Heart left ventricle (tissue), 16 donors: Measurements from ENCODE around the gene SF3B4. TPM values are rescaled to one million over a fixed set of nuclear protein-coding genes. Genes with fewer than 3 reads are reported as not detected.

Experiments
- ATAC-seq, 4 donors: fragments of 200-7000 bp; cut with Tn5 transposase; one replicate each; pipeline ENCODE4 v1.9.1; 2020 to 2022; ENCODE audit warnings: moderate library complexity in 4 of 4, mild to moderate bottlenecking in 3 of 4, moderate number of reproducible peaks in 1 of 4
- DNase-seq, 5 donors: peaks; one replicate each; pipeline ENCODE4 v3.0.0-alpha.2; 2020
- H3K27ac ChIP-seq, 12 donors: fragments of 200-600 bp; sonication (generic) in 4 of 12; one replicate each; pipeline versions ENCODE4 v1.5.0 to v1.8.0; 2016 to 2022; ENCODE audit warnings: mild to moderate bottlenecking in 2 of 12
- H3K27me3 ChIP-seq, 9 donors: fragments of 200-600 bp; sonication (generic) in 2 of 9; one replicate each; pipeline versions ENCODE4 v1.5.1 to v1.8.0; 2016 to 2022; ENCODE audit warnings: mild to moderate bottlenecking in 3 of 9
- H3K36me3 ChIP-seq, 9 donors: fragments of 200-600 bp; sonication (generic) in 2 of 9; one replicate each; pipeline versions ENCODE4 v1.5.0 to v1.8.0; 2018 to 2022; ENCODE audit warnings: mild to moderate bottlenecking in 2 of 9
- H3K4me1 ChIP-seq, 12 donors: fragments of 200-600 bp; sonication (generic) in 4 of 12; one replicate each; pipeline versions ENCODE4 v1.5.0 to v1.8.0; 2016 to 2022; ENCODE audit warnings: mild to moderate bottlenecking in 3 of 12
- H3K4me3 ChIP-seq, 12 donors: fragments of 200-600 bp; sonication (generic) in 4 of 12; one replicate each; pipeline versions ENCODE4 v1.5.0 to v1.8.0; 2017 to 2022; ENCODE audit warnings: mild to moderate bottlenecking in 9 of 12, moderate library complexity in 4 of 12
- H3K9me3 ChIP-seq, 12 donors: fragments of 200-600 bp; sonication (generic) in 4 of 12; one replicate each; pipeline versions ENCODE4 v1.5.0 to v1.8.0; 2016 to 2022; ENCODE audit warnings: mild to moderate bottlenecking in 1 of 12
- CTCF ChIP-seq, 12 donors: fragments of 200-600 bp; sonication (generic) in 4 of 12; IDR thresholded peaks; one replicate each; pipeline versions ENCODE4 v1.5.0 to v1.8.0; 2018 to 2022; ENCODE audit warnings: antibody characterized with exemption in 12 of 12, mild to moderate bottlenecking in 5 of 12
- POLR2A ChIP-seq, 2 donors: fragments of 450-650 bp; IDR thresholded peaks; one replicate each; pipeline ENCODE4 v1.6.1; 2017; ENCODE audit warnings: antibody characterized with exemption in 2 of 2, mild to moderate bottlenecking in 2 of 2, moderate library complexity in 2 of 2
- WGBS, 4 donors: extraction: QIAGEN DNeasy Blood & Tissue Kit in 2 of 4; methylation state at CpG; one replicate each; pipeline versions ENCODE4 v1.1.5 to v1.1.7; 2013 to 2018; 5-methylcytosine and 5-hydroxymethylcytosine counted together
- intact Hi-C, 10 donors: fragments of 100-400 bp; cut with DNase I; formaldehyde crosslinking; loops; one replicate each; pipeline versions ENCODE4 v1.11.1 to v1.14.2; 2022
- polyA plus RNA-seq, 2 donors: library from polyadenylated mRNA; stranded (reverse); fragments of 200-250 nt; gene quantifications; one replicate each; pipeline ENCODE4 v1.2.3, GENCODE V29; 2013
- total RNA-seq, 9 donors: library from RNA; depleted of rRNA in 2 of 9; stranded (reverse); fragments of >200 nt in 2 of 9; fragmentation: NEBNext Ultra II Directional in 3 of 9; extraction: Animal tissue kit (Norgen Biotek cat#: 25700) in 3 of 9; gene quantifications; one replicate each; pipeline versions ENCODE4 v1.1.0 to v1.2.4, GENCODE V29; 2016 to 2023
- donor health status: ischemic (EF 13 %, LVEDD 7.1; RV severe dilation, severe dysfunction).
- donor health status: healthy with polysubstance abuse.
- donor health status: DM: no; HTN: yes; CAD: no.
- donor health status: DM: no; HTN: no; CAD: no.
- donor health status: ischemic (EF 25% LVEDD 6.9; RV normal size, moderate dysfunction).
- donor health status: ischemic (EF 25% LVEDD 5.7; RV mildly dilated, moderate dysfunction).
- donor health status: healthy.
- donor health status: DM: yes; HTN: yes; CAD: no.
- donor health status: ischemic (EF 35%, LVEDD 5.7; RV mildly dilated, moderate dysfunction).
- donor health status: nonischemic (EF 11% LVEDD 7.7; RV severe dilation, severe dysfunction).
- donor health status: DM: yes; HTN: yes; CAD: no.
- donor health status: PGD.
- donor health status: ischemic (EF 29% LVEDD 5.4; RV normal size, mild dysfunction).
- donor health status: nonischemic (EF 23%, LVEDD 6.1; RV moderate dilation, normal function).

Gene SF3B4
- total and polyA plus RNA-seq, 11 donors = 10.2 to 32.7 (median 23.1) TPM

- Histone ChIP-seq H3K4me1 (peaks cover 0 to 18% (median 0%) of the 10 kb centered on the region in 12 donors), H3K9me3 (no peaks in the 10 kb centered on the region), H3K27me3 (peaks cover 0 to 12% (median 0%) of the 10 kb centered on the region in 9 donors), H3K4me3 (no peak overlapping the region), H3K36me3 (no peaks in the 10 kb centered on the region), H3K27ac (no peak overlapping the region)
- 82 to 92% (median 85%) methylated on average over 11 of the region's 11 CpGs for WGBS, 4 donors
- ATAC-seq = no peak
- no peak for TF ChIP-seq POLR2A (IDR thresholded peaks at IDR 0.05)
- no peak for TF ChIP-seq CTCF (IDR thresholded peaks at IDR 0.05)
- DNase-seq = no peak
- intact Hi-C loops = no loop called here
Measured at GRCh38 chr1:149915429-149916192, 12.0 kb downstream of the SF3B4 start.

GRCh38 chr1:149914545-149914944, 13.1 kb downstream of the SF3B4 start:
- TF ChIP-seq CTCF (IDR thresholded peaks at IDR 0.05) (no peak), POLR2A (IDR thresholded peaks at IDR 0.05) (no peak)
- intact Hi-C loops = no loop called here
- ATAC-seq (no peak), DNase-seq (no peak)
- Histone ChIP-seq H3K27me3 (peaks cover 0 to 12% (median 0%) of the 10 kb centered on the region in 9 donors), H3K4me1 (peaks cover 0 to 18% (median 0%) of the 10 kb centered on the region in 12 donors), H3K36me3 (no peaks in the 10 kb centered on the region), H3K9me3 (no peaks in the 10 kb centered on the region), H3K4me3 (no peak overlapping the region), H3K27ac (no peak overlapping the region)
- WGBS, 4 donors = 86 to 94% (median 91%) methylated on average over 1 of the region's 1 CpG

- Histone ChIP-seq H3K4me3 (no peak overlapping the region), H3K4me1 (no peaks in the 10 kb centered on the region), H3K27ac (no peak overlapping the region), H3K36me3 (peaks cover 0 to 5% (median 0%) of the 10 kb centered on the region in 9 donors), H3K27me3 (no peaks in the 10 kb centered on the region), H3K9me3 (no peaks in the 10 kb centered on the region)
- intact Hi-C loops = no loop called here
- 53 to 68% (median 61%) methylated on average over 10 of the region's 10 CpGs for WGBS, 4 donors
- no peak for TF ChIP-seq POLR2A (IDR thresholded peaks at IDR 0.05)
- TF ChIP-seq CTCF (IDR thresholded peaks at IDR 0.05) = no peak
- no peak for DNase-seq
- ATAC-seq = no peak
Measured at GRCh38 chr1:149906570-149907075, 21.0 kb downstream of the SF3B4 start.

- WGBS, 4 donors = 84 to 91% (median 90%) methylated on average over 5 of the region's 5 CpGs
- ATAC-seq (no peak), DNase-seq (no peak)
- TF ChIP-seq POLR2A (IDR thresholded peaks at IDR 0.05) (no peak), CTCF (IDR thresholded peaks at IDR 0.05) (no peak)
- peaks cover 0 to 5% (median 0%) of the 10 kb centered on the region in 9 donors for H3K36me3 ChIP-seq
- no peak overlapping the region for H3K4me3 ChIP-seq
- no peaks in the 10 kb centered on the region for H3K9me3 ChIP-seq
- intact Hi-C loops = no loop called here
- no peak overlapping the region for H3K27ac ChIP-seq
- peaks cover 0 to 13% (median 7%) of the 10 kb centered on the region in 12 donors for H3K4me1 ChIP-seq
- H3K27me3 ChIP-seq = no peaks in the 10 kb centered on the region
Measured at GRCh38 chr1:149903836-149904491, 23.6 kb downstream of the SF3B4 start.
